Mucosa of descending colon (tissue), 3 donors: Measurements from ENCODE around the gene LUC7L. TPM values are rescaled to one million over a fixed set of nuclear protein-coding genes. Genes with fewer than 3 reads are reported as not detected.

Source experiments
- ATAC-seq: fragments of 200-7000 bp; cut with Tn5 transposase; one replicate; pipeline ENCODE4 v1.9.1; 2020; ENCODE audit warnings: mild to moderate bottlenecking, moderate library complexity
- DNase-seq, 3 donors: peaks; one replicate each; pipeline ENCODE4 v3.0.0-alpha.2; 2020
- H3K36me3 ChIP-seq: fragments of 200-600 bp; one replicate; pipeline ENCODE4 v1.8.0; 2021; ENCODE audit warnings: low read depth, mild to moderate bottlenecking
- H3K4me1 ChIP-seq: fragments of 200-600 bp; one replicate; pipeline ENCODE4 v1.8.0; 2021; ENCODE audit warnings: low read depth, mild to moderate bottlenecking
- H3K4me3 ChIP-seq: fragments of 200-600 bp; one replicate; pipeline ENCODE4 v1.8.0; 2021; ENCODE audit warnings: mild to moderate bottlenecking
- H3K9me3 ChIP-seq: fragments of 200-600 bp; one replicate; pipeline ENCODE4 v1.8.0; 2021; ENCODE audit warnings: mild to moderate bottlenecking
- CTCF ChIP-seq: fragments of 200-600 bp; IDR thresholded peaks from one replicate; pipeline ENCODE4 v1.8.0; 2022; ENCODE audit warnings: antibody characterized with exemption, mild to moderate bottlenecking
- intact Hi-C, 2 donors: fragments of 100-400 bp; cut with DNase I in 1 of 2; cut with micrococcal nuclease in 1 of 2; formaldehyde crosslinking; loops; one replicate each; pipeline versions ENCODE4 v1.11.0 to v1.11.1; 2022; cut with DNase I, micrococcal nuclease
- total RNA-seq, 3 donors: library from RNA; stranded (reverse); fragmentation: NEBNext Ultra II Directional in 2 of 3; extraction: Animal tissue kit (Norgen Biotek cat#: 25700) in 2 of 3; gene quantifications; one replicate each; pipeline versions ENCODE4 v1.2.1 to v1.2.4, GENCODE V29; 2021 to 2023
- donor health status: DM: no; HTN: no; CAD: no; lungs with moderate emphysema.
- donor health status: DM: no; HTN: no; CAD: no.
- donor health status: DM: no; HTN: yes; CAD: no.

The LUC7L gene
- total RNA-seq, 3 donors from 2014 or later = 47.8 to 86.8 (median 67.2) TPM

GRCh38 chr16:264440-264951 lies 35.2 kb upstream of the LUC7L start:
- Histone ChIP-seq H3K9me3 (no peaks in the 10 kb centered on the region), H3K36me3 (no peaks in the 10 kb centered on the region), H3K4me3 (no peak overlapping the region), H3K4me1 (no peaks in the 10 kb centered on the region)
- DNase-seq (no peak), ATAC-seq (no peak)
- no peak for TF ChIP-seq CTCF
- intact Hi-C loops = no loop called here

GRCh38 chr16:263944-264343 lies 34.7 kb upstream of the LUC7L start:
- Histone ChIP-seq H3K9me3 (no peaks in the 10 kb centered on the region), H3K4me1 (no peaks in the 10 kb centered on the region), H3K4me3 (no peak overlapping the region), H3K36me3 (no peaks in the 10 kb centered on the region)
- DNase-seq (no peak), ATAC-seq (no peak)
- intact Hi-C loops = no loop called here
- no peak for TF ChIP-seq CTCF

GRCh38 chr16:263182-263774 lies 34.0 kb upstream of the LUC7L start:
- no peak for ATAC-seq
- no peak for DNase-seq
- TF ChIP-seq CTCF = no peak
- Histone ChIP-seq H3K4me3 (no peak overlapping the region), H3K9me3 (no peaks in the 10 kb centered on the region), H3K4me1 (no peaks in the 10 kb centered on the region), H3K36me3 (no peaks in the 10 kb centered on the region)
- intact Hi-C loops = no loop called here

- no peaks in the 10 kb centered on the region for H3K4me1 ChIP-seq
- no peak for TF ChIP-seq CTCF
- H3K9me3 ChIP-seq = no peaks in the 10 kb centered on the region
- intact Hi-C loops = no loop called here
- DNase-seq = no peak
- H3K4me3 ChIP-seq = no peak overlapping the region
- H3K36me3 ChIP-seq = no peaks in the 10 kb centered on the region
- ATAC-seq = no peak
These were observed 33.0 kb upstream of the LUC7L start for GRCh38 chr16:262121-262745.

- H3K9me3 ChIP-seq = no peaks in the 10 kb centered on the region
- no peak for TF ChIP-seq CTCF
- H3K36me3 ChIP-seq = no peaks in the 10 kb centered on the region
- ATAC-seq (no peak), DNase-seq (no peak)
- H3K4me1 ChIP-seq = no peaks in the 10 kb centered on the region
- no peak overlapping the region for H3K4me3 ChIP-seq
- intact Hi-C loops = no loop called here
These were observed 31.9 kb upstream of the LUC7L start for GRCh38 chr16:261031-261691.
